Limb (tissue), 2 donors: ENCODE measurements around the gene CYB561D2.

Experiments used
- DNase-seq, 2 donors: peaks; one replicate each; pipeline ENCODE4 v3.0.0-alpha.2; 2016; ENCODE audit errors: extremely low spot score in 2 of 2

CYB561D2 gene

DNA sequence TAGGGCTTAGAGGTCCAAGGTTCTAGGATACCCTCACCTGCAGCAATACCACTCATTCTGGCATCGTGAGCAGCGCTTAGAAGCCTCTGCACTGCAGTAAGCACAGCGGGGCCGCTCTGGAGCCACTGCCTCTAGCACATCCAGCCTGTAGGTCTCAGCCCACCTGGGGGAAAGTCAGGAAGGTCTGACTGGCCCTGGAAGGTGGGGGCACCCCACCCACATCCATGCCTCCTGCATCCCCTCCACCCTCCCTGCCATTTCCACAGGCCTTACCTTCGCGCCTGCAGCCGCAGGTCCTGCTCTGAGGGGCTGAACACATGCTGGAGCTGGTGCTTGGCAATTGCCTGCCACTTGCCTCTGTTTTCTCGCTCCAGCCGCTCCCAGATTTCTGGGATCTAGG is 9.1 kb upstream of the CYB561D2 start:
- DNase-seq, result no peak

DNA sequence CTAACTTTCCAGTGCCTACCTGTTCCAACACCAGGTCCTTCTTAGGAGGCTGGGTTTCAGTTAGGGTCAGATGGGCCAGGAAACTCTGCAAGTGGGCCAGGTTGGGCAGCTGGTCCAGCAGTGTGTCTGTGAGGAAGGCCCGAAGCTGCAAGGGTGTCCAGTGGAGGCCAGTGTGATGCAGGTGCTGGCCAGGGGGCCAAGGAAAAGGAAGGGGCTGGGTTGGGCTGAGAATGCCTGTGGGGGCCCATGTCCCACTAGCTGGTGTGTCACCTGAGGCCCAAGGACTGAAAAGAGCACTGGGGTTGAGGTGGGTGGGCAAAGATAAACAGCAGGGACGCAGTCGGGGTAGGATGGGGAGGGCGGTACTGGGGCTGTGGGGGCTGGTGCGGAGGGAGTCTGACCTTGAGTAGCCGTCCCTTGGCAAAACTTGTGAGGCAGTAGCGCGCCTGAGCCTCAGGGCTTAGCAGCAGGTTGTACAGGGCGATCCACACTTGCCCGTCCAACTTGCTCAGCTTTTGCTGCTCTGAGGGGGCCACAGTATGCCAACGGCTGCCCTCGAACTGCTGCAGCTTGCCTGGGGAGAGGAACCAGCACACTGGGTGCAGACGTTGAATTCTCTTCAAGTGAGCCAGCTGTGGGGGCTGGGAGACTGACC is 8.5 kb upstream of the CYB561D2 start:
- DNase-seq, result no peak

DNA sequence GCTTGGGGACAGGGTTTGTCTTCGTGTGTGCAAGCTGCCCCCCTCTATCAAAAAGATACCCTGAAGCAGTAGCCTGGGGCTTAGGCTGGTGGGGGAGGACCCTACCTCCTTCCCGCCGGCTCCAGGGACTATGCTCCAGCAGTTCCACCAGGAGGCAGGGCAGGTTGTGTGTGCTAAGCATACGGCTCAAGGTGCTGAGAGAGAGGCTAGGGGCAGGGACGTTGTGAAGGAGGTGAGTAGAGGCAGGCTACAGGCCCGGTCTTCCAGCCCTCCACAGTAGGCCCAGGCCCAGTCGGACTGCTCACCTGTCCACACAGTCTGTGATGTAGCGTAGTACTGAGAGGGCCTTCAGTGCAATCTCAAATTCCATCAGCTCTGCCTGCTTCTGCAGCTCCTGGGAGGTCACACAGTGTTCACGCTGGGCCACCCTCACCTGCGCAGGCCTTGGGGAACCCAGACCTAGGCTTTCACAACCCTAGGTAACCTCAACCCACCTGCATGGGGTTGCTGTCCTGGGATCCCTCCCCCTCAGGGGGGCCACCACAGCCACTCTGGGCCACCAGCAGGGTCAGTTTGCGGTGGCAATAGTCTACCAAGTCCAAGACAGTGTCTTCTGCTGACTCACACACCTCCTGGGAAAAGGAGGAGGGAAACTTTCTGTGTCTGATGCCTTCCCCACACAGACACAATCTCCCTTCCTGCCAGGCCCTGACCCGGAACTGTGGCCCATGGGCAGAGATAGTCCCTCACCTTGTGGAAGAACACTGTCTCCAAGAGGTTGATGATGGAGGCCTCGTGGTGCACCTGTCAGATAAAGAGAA is 7.6 kb upstream of the CYB561D2 start:
- DNase-seq, result no peak

GRCh38 chr3:50345008-50345407 is 5.7 kb upstream of the CYB561D2 start:
- no peak for DNase-seq

DNA sequence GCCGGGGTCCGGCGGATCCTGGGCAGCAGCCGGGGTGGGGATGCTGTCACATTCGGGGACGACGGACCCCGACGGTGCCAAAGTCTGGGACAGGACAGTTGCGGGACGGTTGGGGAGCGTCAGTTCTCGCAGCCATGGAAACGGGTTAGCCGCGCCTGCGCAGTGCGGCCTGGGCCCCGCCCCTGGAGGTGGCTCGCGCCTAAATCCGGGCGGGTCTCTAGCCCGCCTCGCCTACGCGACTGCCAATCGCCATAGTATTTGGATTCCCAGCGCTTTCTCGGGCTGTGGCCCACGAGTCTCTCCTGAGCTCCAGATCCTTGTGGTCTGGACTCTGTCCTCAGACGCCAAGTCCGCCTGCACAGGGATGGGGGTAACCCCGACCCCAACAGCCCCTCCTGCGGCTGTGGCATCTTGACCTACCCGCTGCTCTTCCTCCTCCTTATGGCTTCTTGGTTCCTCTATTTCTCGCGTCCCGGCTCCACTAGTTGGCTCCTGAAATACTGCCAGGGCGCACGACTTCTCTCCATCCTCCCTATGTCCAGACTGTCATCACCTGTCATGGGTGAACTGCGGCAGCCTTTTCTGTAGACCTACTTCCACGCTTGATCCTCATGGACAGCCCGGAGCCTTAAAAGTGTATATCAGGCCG is 5.0 kb upstream of the CYB561D2 start, which contains the start of gene ZMYND10:
ZMYND10 (minus strand) TSS at position 147 of the 649 bp plus-strand sequence. CDS start 153 bp downstream, outside the sequence.
- DNase-seq, result peak; percentile 51 to 80

- peak; percentile 74 to 85 for DNase-seq
Observed at GRCh38 chr3:50347187-50347813, 3.4 kb upstream of the CYB561D2 start.

- no peak for DNase-seq
Observed at GRCh38 chr3:50350213-50350526, 492 bp upstream of the CYB561D2 start.

DNA sequence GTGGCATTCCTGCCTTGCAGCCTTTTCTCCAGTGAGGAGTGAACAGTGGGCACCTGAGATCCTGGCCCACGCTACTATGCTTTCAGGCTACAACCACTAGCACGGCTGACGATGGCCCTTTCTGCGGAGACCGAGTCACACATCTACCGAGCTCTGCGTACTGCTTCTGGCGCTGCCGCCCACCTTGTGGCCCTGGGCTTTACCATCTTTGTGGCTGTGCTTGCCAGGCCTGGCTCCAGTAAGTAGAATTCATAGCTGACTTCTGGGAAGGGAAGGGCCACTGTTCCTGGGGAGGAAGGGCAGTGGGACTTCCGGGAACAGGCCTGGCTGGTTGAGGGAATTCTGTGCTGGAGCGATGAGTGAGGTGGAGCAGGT is 648 bp downstream of the CYB561D2 start:
- no peak for DNase-seq

GRCh38 chr3:50352781-50353180 is 2.1 kb downstream of the CYB561D2 start:
- no peak for DNase-seq

DNA sequence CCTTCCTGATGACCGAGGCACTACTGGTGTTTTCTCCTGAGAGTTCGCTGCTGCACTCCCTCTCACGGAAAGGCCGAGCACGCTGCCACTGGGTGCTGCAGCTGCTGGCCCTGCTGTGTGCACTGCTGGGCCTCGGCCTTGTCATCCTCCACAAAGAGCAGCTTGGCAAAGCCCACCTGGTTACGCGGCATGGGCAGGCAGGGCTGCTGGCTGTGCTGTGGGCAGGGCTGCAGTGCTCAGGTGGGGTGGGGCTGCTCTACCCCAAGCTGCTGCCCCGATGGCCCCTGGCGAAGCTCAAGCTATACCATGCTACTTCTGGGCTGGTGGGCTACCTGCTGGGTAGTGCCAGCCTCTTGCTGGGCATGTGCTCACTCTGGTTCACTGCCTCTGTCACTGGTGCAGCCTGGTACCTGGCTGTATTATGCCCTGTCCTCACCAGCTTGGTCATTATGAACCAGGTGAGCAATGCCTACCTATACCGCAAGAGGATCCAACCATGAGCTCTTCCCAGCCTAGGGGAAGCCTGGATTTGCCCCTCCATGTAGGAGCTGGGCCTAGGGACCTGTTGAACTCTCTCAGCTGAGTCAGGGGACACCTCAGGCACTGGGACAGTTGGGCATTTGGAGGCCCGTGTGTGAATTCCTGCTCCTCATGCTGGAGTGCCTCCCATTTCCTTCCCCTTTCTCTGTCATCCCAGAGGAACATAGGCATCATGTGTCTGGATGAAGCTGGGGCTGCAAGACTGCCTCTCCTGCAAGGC is 2.8 kb downstream of the CYB561D2 start:
- no peak for DNase-seq

- no peak for DNase-seq
Observed at GRCh38 chr3:50354186-50354764, 3.6 kb downstream of the CYB561D2 start.

GRCh38 chr3:50354850-50355249 is 4.2 kb downstream of the CYB561D2 start:
- no peak for DNase-seq

DNA sequence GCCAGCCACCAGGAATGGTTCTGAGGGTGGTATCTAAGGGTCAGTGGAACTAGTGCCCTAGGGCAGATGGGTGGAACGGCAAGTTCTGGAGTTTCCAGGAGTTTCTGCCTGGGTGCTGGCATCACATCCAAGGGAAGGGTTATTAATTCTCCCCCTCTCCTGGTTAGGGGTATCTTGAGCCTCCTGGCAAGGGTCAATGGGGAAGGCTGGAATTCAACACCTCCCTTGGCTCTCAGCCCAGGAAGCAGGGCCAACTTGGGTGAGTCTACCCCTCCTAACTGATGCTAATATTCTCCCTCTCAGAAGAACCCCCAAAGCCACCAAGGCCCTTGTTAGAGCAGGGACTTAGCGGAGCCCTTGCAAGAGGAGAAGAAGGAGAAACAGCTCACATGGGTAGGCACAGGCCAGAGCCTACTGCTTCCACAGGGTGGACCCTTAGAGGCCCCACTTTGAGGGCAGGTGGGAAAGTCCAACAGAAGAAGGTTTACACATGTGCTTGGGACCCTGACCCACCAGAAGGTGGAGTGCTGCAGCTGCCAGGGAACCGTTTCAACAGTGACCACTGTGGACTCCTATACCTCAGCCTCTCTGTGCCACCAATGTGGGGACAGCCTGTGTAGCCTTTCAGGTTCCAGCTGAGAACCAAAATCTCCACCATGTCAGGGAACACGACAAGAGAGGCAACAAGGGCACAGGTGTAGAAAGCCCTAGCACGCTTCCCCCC is 5.3 kb downstream of the CYB561D2 start:
- no peak for DNase-seq

DNA sequence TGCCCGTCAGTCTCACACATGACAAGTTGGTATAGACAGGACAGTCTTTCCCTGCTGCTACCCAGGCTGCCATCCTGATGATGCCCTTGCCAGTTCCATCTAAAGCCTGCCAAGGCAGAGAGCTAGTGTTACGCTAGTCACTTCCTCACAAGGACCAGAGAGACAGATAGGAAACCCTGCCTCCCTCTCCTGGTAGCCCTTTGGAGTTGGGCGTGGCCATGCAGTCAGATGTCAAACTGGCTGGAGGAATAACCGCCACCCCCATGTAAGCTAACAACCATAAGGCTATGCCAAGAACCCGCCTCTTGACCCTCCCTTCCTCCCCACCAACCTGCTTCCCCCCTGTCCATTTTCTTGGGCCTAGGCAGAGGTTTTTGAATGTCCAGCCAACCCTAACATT is 5.9 kb downstream of the CYB561D2 start:
- no peak for DNase-seq

GRCh38 chr3:50357481-50357880 is 6.8 kb downstream of the CYB561D2 start:
- no peak for DNase-seq

GRCh38 chr3:50358355-50358910 is 7.8 kb downstream of the CYB561D2 start:
- DNase-seq, result no peak

DNA sequence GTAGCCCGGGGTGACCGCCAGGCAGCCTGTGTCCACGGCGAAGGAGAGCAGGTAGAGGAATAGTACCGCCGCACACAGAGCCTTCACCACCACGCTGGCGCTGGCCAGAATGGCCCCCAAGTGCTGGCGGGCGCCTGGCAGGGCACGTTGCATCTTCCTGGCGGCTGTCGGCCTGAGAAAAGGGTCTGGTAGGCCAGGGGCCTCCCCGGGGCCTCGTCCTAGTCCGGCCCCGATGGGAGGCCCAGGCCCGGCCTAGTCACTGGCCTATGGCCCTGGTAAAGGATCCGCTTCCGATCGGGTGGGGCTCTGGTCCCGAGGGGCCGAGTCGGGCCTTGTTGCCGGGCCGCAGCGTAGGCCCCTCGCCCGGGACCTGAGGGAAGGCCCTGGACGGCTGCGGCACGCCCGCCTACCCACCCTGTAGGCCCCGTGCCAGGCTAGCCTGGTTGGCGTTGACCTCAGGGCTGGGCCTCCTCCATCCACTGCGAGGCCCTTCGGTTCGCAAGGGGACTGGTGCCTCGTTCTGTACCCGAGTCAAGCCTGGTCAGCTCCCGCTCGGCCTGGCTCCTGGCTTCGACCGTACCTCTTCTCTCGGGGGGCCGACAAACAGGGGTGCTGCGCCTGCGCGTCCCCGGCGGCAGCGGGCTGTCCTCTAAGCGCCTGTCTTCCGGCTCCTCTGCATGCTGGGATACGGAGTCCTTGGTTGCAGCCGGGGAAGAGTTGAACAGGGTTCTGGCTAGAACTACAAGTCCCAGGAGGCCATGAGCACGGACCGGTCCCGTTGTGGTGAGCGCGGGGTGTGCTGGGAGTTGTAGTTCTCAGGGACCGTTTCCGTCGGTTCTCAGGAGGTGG is 8.5 kb downstream of the CYB561D2 start, which contains the start of gene TMEM115:
TMEM115 (minus strand) TSS at position 611 of the 849 bp plus-strand sequence; CDS start at position 153, 458 bp downstream.
- peak; percentile 95 to 100 for DNase-seq

- no peak for DNase-seq
Observed at GRCh38 chr3:50359760-50360110, 9.1 kb downstream of the CYB561D2 start.

DNA sequence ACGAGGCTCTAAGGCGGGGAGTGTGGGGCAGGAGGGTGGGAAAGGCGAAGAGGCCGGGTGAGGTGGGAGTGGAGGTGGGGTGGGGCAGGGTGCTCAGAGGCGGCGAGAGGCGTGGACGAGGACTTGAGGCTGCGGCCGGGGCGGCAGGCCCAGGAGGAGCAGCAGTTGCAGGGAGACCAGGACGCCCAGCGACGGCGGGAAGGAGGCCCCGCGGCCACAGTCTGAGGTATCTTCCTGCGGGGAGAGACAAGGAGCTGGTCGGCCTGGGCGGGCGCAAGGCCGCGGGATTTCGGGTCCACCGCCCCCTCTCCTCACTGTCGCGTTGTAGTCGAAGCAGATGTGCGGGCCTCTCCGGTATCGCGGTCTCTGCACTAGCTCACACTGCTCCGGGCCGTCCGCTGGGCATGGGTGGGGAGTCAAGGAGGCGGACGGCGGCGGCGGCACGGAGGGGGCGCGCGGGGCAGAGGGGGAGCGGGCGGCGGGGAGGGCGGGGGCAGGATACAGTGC is 14.0 kb downstream of the CYB561D2 start:
- no peak for DNase-seq
